ENCODE measurements around the gene BST2. TPM values are rescaled to one million over a fixed set of nuclear protein-coding genes. Genes with fewer than 3 reads are reported as not detected.

BST2 gene
- total RNA-seq, 2 experiments from 2014 or later: 101 to 146 TPM

DNA sequence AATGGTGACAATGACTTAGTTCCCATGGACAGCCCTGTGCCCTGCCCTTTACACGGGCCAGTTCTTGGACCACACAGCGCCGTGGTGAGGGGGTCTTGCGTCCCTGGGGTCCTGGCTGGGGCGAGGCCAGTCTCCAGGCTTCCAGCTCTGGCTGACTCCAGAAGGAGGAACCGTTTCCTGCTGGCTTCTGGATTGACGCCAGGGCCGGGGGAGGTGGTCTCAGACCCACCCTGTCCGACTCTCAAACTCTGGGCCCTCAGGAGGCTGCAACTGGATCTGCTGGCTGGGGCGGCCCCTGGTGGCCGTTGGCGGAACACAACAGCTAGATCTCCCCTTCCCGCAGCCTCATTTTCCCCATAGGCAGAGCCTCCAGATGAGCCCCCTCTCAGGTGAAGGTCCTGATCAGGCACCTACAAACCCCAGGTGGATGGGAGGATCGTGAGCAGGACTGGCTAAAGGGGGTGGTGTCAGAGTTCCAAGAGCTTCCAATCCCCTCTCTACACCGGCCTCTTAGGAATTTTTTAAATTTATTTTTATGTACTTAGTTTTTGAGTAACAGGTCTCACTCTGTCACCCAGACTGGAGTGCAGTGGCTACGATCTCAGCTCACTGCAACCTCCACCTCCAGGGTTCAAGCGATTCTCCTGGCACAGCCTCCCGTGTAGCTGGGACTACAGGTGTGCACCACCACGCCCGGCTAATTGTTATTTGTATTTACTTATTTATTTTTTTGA lies 19.4 kb downstream of the BST2 start:
- Histone ChIP-seq H4K20me1 (ENCODE audit: insufficient read depth, low read length) (no peaks in the 10 kb centered on the region), H3K4me2 (ENCODE audit: low read length) (no peak overlapping the region), H3K9me3 (ENCODE audit: low read length) (peaks cover under 1% of the 10 kb centered on the region; the same call in 1 of the 2 replicates), H3K79me2 (ENCODE audit: insufficient read depth, low read depth, low read length) (no peaks in the 10 kb centered on the region), H3K36me3 (ENCODE audit: insufficient read depth, low read length) (no peaks in the 10 kb centered on the region), H3K4me3 (ENCODE audit: low read depth, low read length, poor library complexity, severe bottlenecking) (no peak overlapping the region), H2AFZ (ENCODE audit: low read length) (no peak overlapping the region), H3K9me2 (ENCODE audit: insufficient read depth, low read length) (no peaks in the 10 kb centered on the region), H3K4me1 (ENCODE audit: insufficient read depth, low read length, poor library complexity, severe bottlenecking) (peaks cover 34% of the 10 kb centered on the region), H3K27ac (ENCODE audit: low read depth, low read length, poor library complexity, severe bottlenecking) (no peak overlapping the region)
- DNase-seq (ENCODE audit: low spot score): peak; percentile 74
- intact Hi-C loops (cut with micrococcal nuclease; ENCODE audit: unreplicated experiment): loop anchor here (1.0 kb wide), 2 partner anchors 40 to 94 kb away; no protein-coding TSS in a partner anchor
- BruUV-seq (replicated peaks): no TSS peak
- ChIA-PET POLR2A (no interaction called here), CTCF (ENCODE audit: unreplicated experiment) (no interaction called here)
- no peak for TF ChIP-seq EZH2phosphoT487 (IDR thresholded peaks at IDR 0.05; ENCODE audit: borderline replicate concordance, low read depth, low read length)
- TF ChIP-seq, protein P1, sequence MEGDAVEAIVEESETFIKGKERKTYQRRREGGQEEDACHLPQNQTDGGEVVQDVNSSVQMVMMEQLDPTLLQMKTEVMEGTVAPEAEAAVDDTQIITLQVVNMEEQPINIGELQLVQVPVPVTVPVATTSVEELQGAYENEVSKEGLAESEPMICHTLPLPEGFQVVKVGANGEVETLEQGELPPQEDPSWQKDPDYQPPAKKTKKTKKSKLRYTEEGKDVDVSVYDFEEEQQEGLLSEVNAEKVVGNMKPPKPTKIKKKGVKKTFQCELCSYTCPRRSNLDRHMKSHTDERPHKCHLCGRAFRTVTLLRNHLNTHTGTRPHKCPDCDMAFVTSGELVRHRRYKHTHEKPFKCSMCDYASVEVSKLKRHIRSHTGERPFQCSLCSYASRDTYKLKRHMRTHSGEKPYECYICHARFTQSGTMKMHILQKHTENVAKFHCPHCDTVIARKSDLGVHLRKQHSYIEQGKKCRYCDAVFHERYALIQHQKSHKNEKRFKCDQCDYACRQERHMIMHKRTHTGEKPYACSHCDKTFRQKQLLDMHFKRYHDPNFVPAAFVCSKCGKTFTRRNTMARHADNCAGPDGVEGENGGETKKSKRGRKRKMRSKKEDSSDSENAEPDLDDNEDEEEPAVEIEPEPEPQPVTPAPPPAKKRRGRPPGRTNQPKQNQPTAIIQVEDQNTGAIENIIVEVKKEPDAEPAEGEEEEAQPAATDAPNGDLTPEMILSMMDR (conservative IDR thresholded peaks at IDR 0.05; ENCODE audit: low read length): peak; percentile 93

DNA sequence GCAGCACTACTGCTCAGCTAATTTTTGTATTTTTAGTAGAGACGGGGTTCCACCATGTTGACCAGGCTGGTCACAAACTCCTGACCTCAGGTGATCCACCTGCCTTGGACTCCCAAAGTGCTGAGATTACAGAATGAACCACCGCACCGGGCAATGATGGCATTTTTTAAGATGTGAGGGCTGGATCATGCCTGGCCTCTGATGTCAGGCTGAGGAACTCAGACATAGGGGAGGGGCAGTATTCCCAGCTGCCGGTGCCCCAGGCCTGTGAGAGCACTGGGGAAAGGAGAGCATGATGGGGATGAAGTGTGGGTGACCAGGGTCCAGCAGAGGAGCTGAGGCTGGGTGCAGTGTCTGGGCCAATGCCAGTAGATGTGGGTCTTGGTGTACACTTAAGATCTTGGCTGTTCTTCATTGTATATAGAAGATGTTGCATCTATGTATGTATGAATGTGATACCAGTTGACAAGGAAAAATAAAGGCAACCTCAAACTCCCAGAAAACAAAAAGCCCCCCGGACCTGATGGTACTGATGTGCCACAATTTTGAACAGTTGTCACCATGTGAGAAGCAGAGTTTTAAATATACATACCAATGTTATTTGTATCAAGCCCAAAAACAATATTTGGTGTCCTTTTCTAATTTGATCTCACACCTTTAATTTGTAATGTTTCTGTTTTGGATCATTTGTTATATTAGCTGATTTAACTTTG lies 24.8 kb downstream of the BST2 start:
- DNase-seq (ENCODE audit: low spot score): no peak
- Histone ChIP-seq H3K36me3 (ENCODE audit: insufficient read depth, low read length) (no peaks in the 10 kb centered on the region), H3K4me3 (ENCODE audit: low read depth, low read length, poor library complexity, severe bottlenecking) (no peak overlapping the region), H4K20me1 (ENCODE audit: insufficient read depth, low read length) (no peaks in the 10 kb centered on the region), H3K4me2 (ENCODE audit: low read length) (no peak overlapping the region), H3K9me2 (ENCODE audit: insufficient read depth, low read length) (no peaks in the 10 kb centered on the region), H3K9me3 (ENCODE audit: low read length) (peaks cover 6% of the 10 kb centered on the region; the same call in 1 of the 2 replicates), H3K4me1 (ENCODE audit: insufficient read depth, low read length, poor library complexity, severe bottlenecking) (peaks cover 48% of the 10 kb centered on the region), H3K27ac (ENCODE audit: low read depth, low read length, poor library complexity, severe bottlenecking) (no peak overlapping the region), H2AFZ (ENCODE audit: low read length) (no peak overlapping the region), H3K79me2 (ENCODE audit: insufficient read depth, low read depth, low read length) (no peaks in the 10 kb centered on the region)
- intact Hi-C loops (cut with micrococcal nuclease; ENCODE audit: unreplicated experiment): no loop called here
- TF ChIP-seq, protein P1 (conservative IDR thresholded peaks at IDR 0.05; ENCODE audit: low read length): no peak
- no peak for TF ChIP-seq EZH2phosphoT487 (IDR thresholded peaks at IDR 0.05; ENCODE audit: borderline replicate concordance, low read depth, low read length)
- POLR2A ChIA-PET: interaction anchor here (0.7 kb wide), 1 partner anchor 1516 kb away, joined by 4 read pairs; no protein-coding TSS in a partner anchor
- no TSS peak for BruUV-seq (replicated peaks)
- CTCF ChIA-PET (ENCODE audit: unreplicated experiment): interaction anchor here (0.6 kb wide), 1 partner anchor 569 kb away, joined by 4 read pairs; no protein-coding TSS in a partner anchor
